Effector memory CD8-positive, alpha-beta T cell (primary cell): ENCODE results near the gene HYCC1.

Experiments used
- ATAC-seq: fragments of 150-1000 bp; cut with Tn5 transposase; replicated peaks from 2 replicates; pipeline ENCODE4 v1.10.0; 2021; ENCODE audit warnings: mild to moderate bottlenecking, moderate library complexity
- DNase-seq, 3 experiments: peaks; one replicate each; pipeline ENCODE4 v3.0.0; 2021
- H3K27ac Mint-ChIP-seq, 2 donors: one replicate each; pipeline ENCODE4 v1.8.0; 2022; ENCODE audit warnings: mild to moderate bottlenecking in 2 of 2, mixed read lengths in 2 of 2, moderate library complexity in 2 of 2
- H3K27me3 Mint-ChIP-seq, 2 donors: one replicate each; pipeline ENCODE4 v1.8.0; 2022; ENCODE audit warnings: mixed read lengths in 2 of 2
- H3K36me3 Mint-ChIP-seq: one replicate; pipeline ENCODE4 v1.8.0; 2022; ENCODE audit warnings: mild to moderate bottlenecking, moderate library complexity, mixed read lengths; ENCODE audit not compliant: insufficient read depth
- H3K4me1 Mint-ChIP-seq, 2 donors: one replicate each; pipeline ENCODE4 v1.8.0; 2022; ENCODE audit warnings: low read depth in 2 of 2, mixed read lengths in 2 of 2
- H3K4me3 Mint-ChIP-seq, 2 donors: one replicate each; pipeline ENCODE4 v1.8.0; 2022; ENCODE audit warnings: mild to moderate bottlenecking in 2 of 2, mixed read lengths in 2 of 2, moderate library complexity in 2 of 2
- H3K9me3 Mint-ChIP-seq, 2 donors: one replicate each; pipeline ENCODE4 v1.8.0; 2022; ENCODE audit warnings: mixed read lengths in 2 of 2

HYCC1 gene

GRCh38 chr7:23011222-23011924, 2.6 kb downstream of the HYCC1 start:
- H3K4me1 Mint-ChIP-seq = peaks cover 5 to 16% of the 10 kb centered on the region in 2 donors
- no peaks in the 10 kb centered on the region for H3K9me3 Mint-ChIP-seq
- no peak for DNase-seq
- ATAC-seq = no peak
- H3K27ac Mint-ChIP-seq = no peak overlapping the region
- H3K36me3 Mint-ChIP-seq = peaks cover 6% of the 10 kb centered on the region
- H3K4me3 Mint-ChIP-seq = no peak overlapping the region
- H3K27me3 Mint-ChIP-seq = no peaks in the 10 kb centered on the region

GRCh38 chr7:23009303-23009702, 4.6 kb downstream of the HYCC1 start:
- no peak overlapping the region for H3K4me3 Mint-ChIP-seq
- peaks cover 3 to 13% of the 10 kb centered on the region in 2 donors for H3K4me1 Mint-ChIP-seq
- no peaks in the 10 kb centered on the region for H3K27me3 Mint-ChIP-seq
- no peak overlapping the region for H3K27ac Mint-ChIP-seq
- no peak for DNase-seq
- H3K36me3 Mint-ChIP-seq = peaks cover 6% of the 10 kb centered on the region
- no peak for ATAC-seq
- no peaks in the 10 kb centered on the region for H3K9me3 Mint-ChIP-seq

GRCh38 chr7:23004247-23004520, 9.7 kb downstream of the HYCC1 start:
- peaks cover 1 to 16% of the 10 kb centered on the region in 2 donors for H3K4me1 Mint-ChIP-seq

GRCh38 chr7:23003505-23004246, 10.3 kb downstream of the HYCC1 start:
- H3K36me3 Mint-ChIP-seq = no peaks in the 10 kb centered on the region
- H3K9me3 Mint-ChIP-seq = no peaks in the 10 kb centered on the region
- H3K27me3 Mint-ChIP-seq = no peaks in the 10 kb centered on the region
- DNase-seq = no peak
- H3K27ac Mint-ChIP-seq = no peak overlapping the region
- H3K4me1 Mint-ChIP-seq = peaks cover 1 to 18% of the 10 kb centered on the region in 2 donors
- ATAC-seq = no peak
- H3K4me3 Mint-ChIP-seq = no peak overlapping the region

More at GRCh38 chr7:23004247-23004520, 9.7 kb downstream of the HYCC1 start:
- ATAC-seq = no peak
- Mint-ChIP-seq H3K27ac (no peak overlapping the region), H3K36me3 (no peaks in the 10 kb centered on the region), H3K4me3 (no peak overlapping the region), H3K9me3 (no peaks in the 10 kb centered on the region), H3K27me3 (no peaks in the 10 kb centered on the region)
- DNase-seq = no peak

- peaks cover 1 to 20% of the 10 kb centered on the region in 2 donors for H3K4me1 Mint-ChIP-seq
- ATAC-seq = no peak
- no peak overlapping the region for H3K4me3 Mint-ChIP-seq
- no peak for DNase-seq
- no peaks in the 10 kb centered on the region for H3K27me3 Mint-ChIP-seq
- no peak overlapping the region for H3K27ac Mint-ChIP-seq
- no peaks in the 10 kb centered on the region for H3K9me3 Mint-ChIP-seq
- H3K36me3 Mint-ChIP-seq = no peaks in the 10 kb centered on the region
Observed at GRCh38 chr7:23002698-23003097, 11.2 kb downstream of the HYCC1 start.

GRCh38 chr7:23001610-23002009, 12.3 kb downstream of the HYCC1 start:
- Mint-ChIP-seq H3K27me3 (no peaks in the 10 kb centered on the region), H3K9me3 (no peaks in the 10 kb centered on the region), H3K27ac (no peak overlapping the region), H3K4me3 (no peak overlapping the region), H3K36me3 (no peaks in the 10 kb centered on the region), H3K4me1 (peaks cover 1 to 16% of the 10 kb centered on the region in 2 donors)
- DNase-seq = no peak
- ATAC-seq = no peak

GRCh38 chr7:23000597-23001360, 13.2 kb downstream of the HYCC1 start:
- Mint-ChIP-seq H3K4me3 (no peak overlapping the region), H3K27me3 (no peaks in the 10 kb centered on the region), H3K36me3 (no peaks in the 10 kb centered on the region), H3K9me3 (no peaks in the 10 kb centered on the region), H3K27ac (no peak overlapping the region), H3K4me1 (peaks cover 1 to 14% of the 10 kb centered on the region in 2 donors)
- no peak for ATAC-seq
- no peak for DNase-seq

- H3K27me3 Mint-ChIP-seq = no peaks in the 10 kb centered on the region
Observed at GRCh38 chr7:22998519-22998896, 15.4 kb downstream of the HYCC1 start.

GRCh38 chr7:22997871-22998518, 15.9 kb downstream of the HYCC1 start:
- no peak for ATAC-seq
- Mint-ChIP-seq H3K4me1 (peaks cover 14 to 26% of the 10 kb centered on the region in 2 donors), H3K27ac (no peak overlapping the region), H3K9me3 (no peaks in the 10 kb centered on the region), H3K36me3 (no peaks in the 10 kb centered on the region), H3K27me3 (no peaks in the 10 kb centered on the region), H3K4me3 (no peak overlapping the region)
- no peak for DNase-seq

More at GRCh38 chr7:22998519-22998896, 15.4 kb downstream of the HYCC1 start:
- no peaks in the 10 kb centered on the region for H3K9me3 Mint-ChIP-seq
- DNase-seq = no peak
- H3K27ac Mint-ChIP-seq = no peak overlapping the region
- H3K4me1 Mint-ChIP-seq = peaks cover 10 to 24% of the 10 kb centered on the region in 2 donors
- no peaks in the 10 kb centered on the region for H3K36me3 Mint-ChIP-seq
- H3K4me3 Mint-ChIP-seq = no peak overlapping the region
- ATAC-seq = no peak

- ATAC-seq = no peak
- Mint-ChIP-seq H3K36me3 (no peaks in the 10 kb centered on the region), H3K4me3 (no peak overlapping the region), H3K27me3 (no peaks in the 10 kb centered on the region), H3K9me3 (no peaks in the 10 kb centered on the region), H3K4me1 (peaks cover 15 to 24% of the 10 kb centered on the region in 2 donors), H3K27ac (no peak overlapping the region)
- DNase-seq = no peak
Observed at GRCh38 chr7:22996470-22996869, 17.5 kb downstream of the HYCC1 start.

- peaks cover 15 to 21% of the 10 kb centered on the region in 2 donors for H3K4me1 Mint-ChIP-seq
- H3K9me3 Mint-ChIP-seq = no peaks in the 10 kb centered on the region
- DNase-seq (no peak), ATAC-seq (no peak)
- H3K27ac Mint-ChIP-seq = no peak overlapping the region
- H3K4me3 Mint-ChIP-seq = no peak overlapping the region
- H3K27me3 Mint-ChIP-seq = no peaks in the 10 kb centered on the region
- no peaks in the 10 kb centered on the region for H3K36me3 Mint-ChIP-seq
Observed at GRCh38 chr7:22995011-22995410, 18.9 kb downstream of the HYCC1 start.

- Mint-ChIP-seq H3K9me3 (no peaks in the 10 kb centered on the region), H3K36me3 (no peaks in the 10 kb centered on the region), H3K27me3 (no peaks in the 10 kb centered on the region), H3K27ac (no peak overlapping the region), H3K4me1 (peaks cover 15 to 16% of the 10 kb centered on the region in 2 donors), H3K4me3 (no peak overlapping the region)
- DNase-seq (no peak), ATAC-seq (no peak)
Observed at GRCh38 chr7:22992874-22993840, 20.8 kb downstream of the HYCC1 start.
